ENCODE results near the gene TOMM20.

TOMM20 gene

GRCh38 chr1:235134171-235134570, 5.5 kb upstream of the TOMM20 start:
- Histone ChIP-seq H3K9ac (ENCODE audit: low read length) (no peak overlapping the region), H3K4me3 (ENCODE audit: low read length) (no peak overlapping the region), H3K36me3 (ENCODE audit: control insufficient read depth, insufficient read depth, low read length) (peaks cover 6% of the 10 kb centered on the region), H2BK120ac (ENCODE audit: low read depth, low read length) (no peak overlapping the region), H2BK5ac (ENCODE audit: low read length) (no peak overlapping the region), H2AK5ac (ENCODE audit: low read length) (no peak overlapping the region), H3K4me1 (ENCODE audit: control insufficient read depth, low read depth, low read length) (no peaks in the 10 kb centered on the region), H3K4me2 (ENCODE audit: low read length) (no peak overlapping the region), H3K23ac (ENCODE audit: low read length) (no peak overlapping the region), H3K4ac (ENCODE audit: low read depth, low read length) (no peak overlapping the region), H3K18ac (ENCODE audit: low read length) (no peak overlapping the region), H3K79me2 (ENCODE audit: control insufficient read depth, insufficient read depth, low read length) (no peaks in the 10 kb centered on the region), H3K27me3 (ENCODE audit: insufficient read depth, low read length, poor library complexity) (no peaks in the 10 kb centered on the region), H2BK15ac (replicated peaks; ENCODE audit: low read depth) (no peak overlapping the region), H3K79me1 (ENCODE audit: low read length) (no peaks in the 10 kb centered on the region), H4K8ac (ENCODE audit: low read depth, low read length) (no peak overlapping the region), H4K5ac (ENCODE audit: low read length) (no peak overlapping the region), H3K27ac (ENCODE audit: low read depth, low read length) (no peak overlapping the region), H3K56ac (ENCODE audit: low read length) (no peak overlapping the region)
- WGBS (ENCODE audit: extremely low coverage, insufficient coverage, low lambda C conversion rate) = no CpG with 5 or more reads among the region's 12 CpGs
- DNase-seq = no peak

- H3K18ac ChIP-seq (ENCODE audit: low read length) = no peak overlapping the region
- H2BK5ac ChIP-seq (ENCODE audit: low read length) = no peak overlapping the region
- H3K4me1 ChIP-seq (ENCODE audit: control insufficient read depth, low read depth, low read length) = no peaks in the 10 kb centered on the region
- no peak overlapping the region for H3K4me2 ChIP-seq (ENCODE audit: low read length)
- no peak overlapping the region for H2BK120ac ChIP-seq (ENCODE audit: low read depth, low read length)
- no peak overlapping the region for H3K4me3 ChIP-seq (ENCODE audit: low read length)
- no peak overlapping the region for H3K27ac ChIP-seq (ENCODE audit: low read depth, low read length)
- H3K4ac ChIP-seq (ENCODE audit: low read depth, low read length) = no peak overlapping the region
- H3K56ac ChIP-seq (ENCODE audit: low read length) = no peak overlapping the region
- no peak overlapping the region for H3K23ac ChIP-seq (ENCODE audit: low read length)
- no peak overlapping the region for H3K9ac ChIP-seq (ENCODE audit: low read length)
- no CpG with 5 or more reads among the region's 3 CpGs for WGBS (ENCODE audit: extremely low coverage, insufficient coverage, low lambda C conversion rate)
- H3K79me1 ChIP-seq (ENCODE audit: low read length) = no peaks in the 10 kb centered on the region
- H4K5ac ChIP-seq (ENCODE audit: low read length) = no peak overlapping the region
- H2AK5ac ChIP-seq (ENCODE audit: low read length) = no peak overlapping the region
- H2BK15ac ChIP-seq (replicated peaks; ENCODE audit: low read depth) = no peak overlapping the region
- H4K8ac ChIP-seq (ENCODE audit: low read depth, low read length) = no peak overlapping the region
- peaks cover 6% of the 10 kb centered on the region for H3K36me3 ChIP-seq (ENCODE audit: control insufficient read depth, insufficient read depth, low read length)
- no peak for DNase-seq
- peaks cover 5% of the 10 kb centered on the region for H3K79me2 ChIP-seq (ENCODE audit: control insufficient read depth, insufficient read depth, low read length)
- H3K27me3 ChIP-seq (ENCODE audit: insufficient read depth, low read length, poor library complexity) = no peaks in the 10 kb centered on the region
Observed at GRCh38 chr1:235133086-235133485, 4.4 kb upstream of the TOMM20 start.

DNA sequence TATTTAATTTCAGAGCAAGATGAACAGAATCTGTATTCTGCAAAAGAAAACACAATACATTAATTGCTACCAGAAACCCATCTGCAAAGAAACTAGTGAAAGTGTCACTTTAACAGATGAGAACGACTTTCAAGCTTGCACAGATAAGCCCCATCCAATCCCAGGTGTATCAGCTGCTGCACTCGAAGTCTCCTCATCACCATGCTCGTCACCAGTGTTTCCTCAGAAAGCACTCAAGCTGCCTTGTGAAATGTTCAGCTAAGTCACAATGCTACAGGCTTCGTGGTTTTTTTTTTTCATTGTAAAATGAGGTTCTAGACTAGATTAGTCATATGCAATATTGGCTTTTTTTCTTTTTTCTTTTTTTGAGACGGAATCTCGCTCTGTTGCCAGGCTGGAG, 3.3 kb upstream of the TOMM20 start:
- H3K27me3 ChIP-seq (ENCODE audit: insufficient read depth, low read length, poor library complexity) = no peaks in the 10 kb centered on the region
- H3K4me2 ChIP-seq (ENCODE audit: low read length) = no peak overlapping the region
- no peak overlapping the region for H4K8ac ChIP-seq (ENCODE audit: low read depth, low read length)
- H3K4me3 ChIP-seq (ENCODE audit: low read length) = no peak overlapping the region
- H3K18ac ChIP-seq (ENCODE audit: low read length) = no peak overlapping the region
- no peak overlapping the region for H3K23ac ChIP-seq (ENCODE audit: low read length)
- no peaks in the 10 kb centered on the region for H3K4me1 ChIP-seq (ENCODE audit: control insufficient read depth, low read depth, low read length)
- no peak for DNase-seq
- no peak overlapping the region for H3K4ac ChIP-seq (ENCODE audit: low read depth, low read length)
- no peak overlapping the region for H3K27ac ChIP-seq (ENCODE audit: low read depth, low read length)
- H3K56ac ChIP-seq (ENCODE audit: low read length) = no peak overlapping the region
- peaks cover 5% of the 10 kb centered on the region for H3K36me3 ChIP-seq (ENCODE audit: control insufficient read depth, insufficient read depth, low read length)
- no CpG with 5 or more reads among the region's 6 CpGs for WGBS (ENCODE audit: extremely low coverage, insufficient coverage, low lambda C conversion rate)
- H3K79me1 ChIP-seq (ENCODE audit: low read length) = no peaks in the 10 kb centered on the region
- no peak overlapping the region for H2BK120ac ChIP-seq (ENCODE audit: low read depth, low read length)
- H3K79me2 ChIP-seq (ENCODE audit: control insufficient read depth, insufficient read depth, low read length) = peaks cover 16% of the 10 kb centered on the region
- H3K9ac ChIP-seq (ENCODE audit: low read length) = no peak overlapping the region
- no peak overlapping the region for H2BK15ac ChIP-seq (replicated peaks; ENCODE audit: low read depth)
- H2BK5ac ChIP-seq (ENCODE audit: low read length) = no peak overlapping the region
- no peak overlapping the region for H2AK5ac ChIP-seq (ENCODE audit: low read length)
- no peak overlapping the region for H4K5ac ChIP-seq (ENCODE audit: low read length)

- no peak overlapping the region for H3K56ac ChIP-seq (ENCODE audit: low read length)
- H3K27ac ChIP-seq (ENCODE audit: low read depth, low read length) = peak overlapping the region; percentile 41
- no peak overlapping the region for H2AK5ac ChIP-seq (ENCODE audit: low read length)
- H3K4me3 ChIP-seq (ENCODE audit: low read length) = no peak overlapping the region
- H4K5ac ChIP-seq (ENCODE audit: low read length) = no peak overlapping the region
- H3K79me1 ChIP-seq (ENCODE audit: low read length) = no peaks in the 10 kb centered on the region
- H3K36me3 ChIP-seq (ENCODE audit: control insufficient read depth, insufficient read depth, low read length) = peaks cover 2% of the 10 kb centered on the region
- no peak overlapping the region for H3K23ac ChIP-seq (ENCODE audit: low read length)
- H3K4me2 ChIP-seq (ENCODE audit: low read length) = no peak overlapping the region
- no peaks in the 10 kb centered on the region for H3K4me1 ChIP-seq (ENCODE audit: control insufficient read depth, low read depth, low read length)
- no peak for DNase-seq
- no peak overlapping the region for H2BK5ac ChIP-seq (ENCODE audit: low read length)
- no peak overlapping the region for H2BK15ac ChIP-seq (replicated peaks; ENCODE audit: low read depth)
- no peaks in the 10 kb centered on the region for H3K27me3 ChIP-seq (ENCODE audit: insufficient read depth, low read length, poor library complexity)
- peaks cover 28% of the 10 kb centered on the region for H3K79me2 ChIP-seq (ENCODE audit: control insufficient read depth, insufficient read depth, low read length)
- H3K4ac ChIP-seq (ENCODE audit: low read depth, low read length) = no peak overlapping the region
- H3K18ac ChIP-seq (ENCODE audit: low read length) = peak overlapping the region; percentile 63
- no peak overlapping the region for H3K9ac ChIP-seq (ENCODE audit: low read length)
- no peak overlapping the region for H2BK120ac ChIP-seq (ENCODE audit: low read depth, low read length)
- no peak overlapping the region for H4K8ac ChIP-seq (ENCODE audit: low read depth, low read length)
- no CpG with 5 or more reads among the region's 7 CpGs for WGBS (ENCODE audit: extremely low coverage, insufficient coverage, low lambda C conversion rate)
Observed at GRCh38 chr1:235130766-235131270, 2.2 kb upstream of the TOMM20 start.

- H3K36me3 ChIP-seq (ENCODE audit: control insufficient read depth, insufficient read depth, low read length) = no peaks in the 10 kb centered on the region
- no peaks in the 10 kb centered on the region for H3K27me3 ChIP-seq (ENCODE audit: insufficient read depth, low read length, poor library complexity)
- H4K5ac ChIP-seq (ENCODE audit: low read length) = no peak overlapping the region
- no peak overlapping the region for H3K4me2 ChIP-seq (ENCODE audit: low read length)
- no peak overlapping the region for H3K23ac ChIP-seq (ENCODE audit: low read length)
- H3K79me2 ChIP-seq (ENCODE audit: control insufficient read depth, insufficient read depth, low read length) = peaks cover 36% of the 10 kb centered on the region
- no peak overlapping the region for H2BK15ac ChIP-seq (replicated peaks; ENCODE audit: low read depth)
- H2BK120ac ChIP-seq (ENCODE audit: low read depth, low read length) = no peak overlapping the region
- H3K4me1 ChIP-seq (ENCODE audit: control insufficient read depth, low read depth, low read length) = no peaks in the 10 kb centered on the region
- peak overlapping the region; percentile 8 for H2BK5ac ChIP-seq (ENCODE audit: low read length)
- H3K27ac ChIP-seq (ENCODE audit: low read depth, low read length) = peak overlapping the region; percentile 73
- H3K18ac ChIP-seq (ENCODE audit: low read length) = peak overlapping the region; percentile 81
- no peak overlapping the region for H4K8ac ChIP-seq (ENCODE audit: low read depth, low read length)
- H3K79me1 ChIP-seq (ENCODE audit: low read length) = no peaks in the 10 kb centered on the region
- H3K56ac ChIP-seq (ENCODE audit: low read length) = no peak overlapping the region
- DNase-seq = peak; percentile 89
- H2AK5ac ChIP-seq (ENCODE audit: low read length) = no peak overlapping the region
- peak overlapping the region; percentile 45 for H3K4ac ChIP-seq (ENCODE audit: low read depth, low read length)
- H3K4me3 ChIP-seq (ENCODE audit: low read length) = no peak overlapping the region
- no peak overlapping the region for H3K9ac ChIP-seq (ENCODE audit: low read length)
- no CpG with 5 or more reads among the region's 4 CpGs for WGBS (ENCODE audit: extremely low coverage, insufficient coverage, low lambda C conversion rate)
Observed at GRCh38 chr1:235129774-235130570, 1.3 kb upstream of the TOMM20 start.

Measured in mesendoderm (in vitro differentiated cells).